ENCODE measurements around the gene TNRC18. TPM values are rescaled to one million over a fixed set of nuclear protein-coding genes. Genes with fewer than 3 reads are reported as not detected.
A peak's percentile ranks its signal among the peaks of the same experiment; 100 is the strongest.

The TNRC18 gene
- total and polyA plus RNA-seq, 12 donors = 10.1 to 42.3 (median 30.3) TPM

DNA sequence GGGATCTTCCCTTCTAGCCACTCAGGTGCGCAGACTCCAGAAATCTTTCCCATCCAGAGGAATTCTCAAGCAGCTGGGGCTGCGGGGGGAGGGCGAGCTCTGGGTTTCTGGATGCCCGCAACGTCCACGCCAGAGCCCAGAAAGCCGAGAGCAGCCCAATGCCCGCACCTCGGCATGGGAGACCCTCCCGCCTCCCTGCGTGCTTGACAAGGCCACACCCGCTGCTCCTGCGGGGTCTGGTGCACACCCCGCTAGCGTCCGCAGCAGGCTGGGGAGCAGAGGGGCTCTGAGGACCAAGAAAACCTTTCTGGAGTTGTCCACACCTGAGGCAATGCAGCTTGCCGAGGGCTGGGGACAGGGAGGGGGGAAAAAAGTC is 74.6 kb downstream of the TNRC18 start:
- TF ChIP-seq CTCF (IDR thresholded peaks at IDR 0.05) = no peak
- H3K36me3 ChIP-seq = peaks cover 12 to 99% (median 24%) of the 10 kb centered on the region in 9 donors
- peaks cover 0 to 13% (median 4%) of the 10 kb centered on the region in 9 donors for H3K4me1 ChIP-seq
- DNase-seq = no peak
- no peak overlapping the region for H3K4me3 ChIP-seq
- 90 to 91% methylated on average over 17 of the region's 17 CpGs for WGBS, 2 donors
- no peaks in the 10 kb centered on the region for H3K27me3 ChIP-seq
- ATAC-seq = no peak
- intact Hi-C loops (cut with DNase I) = no loop called here
- no peak overlapping the region for H3K27ac ChIP-seq
- H3K9me3 ChIP-seq = peaks cover 0 to 13% (median 8%) of the 10 kb centered on the region in 11 donors

DNA sequence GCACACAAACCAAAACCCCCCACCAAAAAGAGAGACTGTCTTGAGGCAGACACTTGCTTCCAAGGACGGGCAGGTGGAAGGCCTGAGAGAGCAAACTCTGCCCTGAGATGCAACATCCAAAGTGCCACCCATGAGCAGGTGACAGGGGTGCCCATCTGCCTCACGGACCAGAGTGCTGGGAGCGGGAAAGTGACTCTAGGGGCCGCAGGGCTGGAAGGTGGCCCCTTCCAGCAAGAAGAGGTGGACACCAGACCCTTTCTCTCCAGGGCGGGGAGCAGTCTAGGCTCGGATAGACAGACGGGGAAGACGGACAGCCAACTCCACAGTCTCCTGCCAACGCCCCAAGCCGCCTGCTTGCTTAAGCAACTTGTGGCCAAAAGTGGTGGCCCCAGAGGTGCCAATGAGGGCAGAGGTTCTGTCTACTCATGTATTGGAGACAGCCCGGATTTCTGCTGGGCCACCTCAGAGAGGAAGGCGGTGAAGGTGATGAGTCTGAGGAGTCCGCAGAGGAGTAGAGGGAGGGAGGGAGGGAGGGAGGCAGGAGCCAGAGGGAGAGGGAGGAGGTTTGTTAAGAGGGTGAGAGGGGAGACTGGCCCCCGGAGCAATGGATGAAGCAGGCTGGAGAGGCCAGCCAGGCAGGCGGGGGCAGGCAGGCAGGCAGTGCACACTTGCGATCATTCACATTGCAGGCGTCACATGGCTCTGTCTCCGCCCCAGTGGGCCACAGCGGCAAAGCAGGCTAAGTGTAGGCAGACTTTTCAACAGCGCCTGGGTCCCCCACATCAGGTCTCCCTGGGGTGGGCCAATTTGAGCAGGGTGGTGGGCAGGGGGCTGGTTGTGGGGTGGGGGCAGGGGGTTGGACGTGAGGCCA is 75.3 kb downstream of the TNRC18 start:
- peaks cover 0 to 19% (median 14%) of the 10 kb centered on the region in 11 donors for H3K9me3 ChIP-seq
- TF ChIP-seq CTCF (IDR thresholded peaks at IDR 0.05) = no peak
- intact Hi-C loops (cut with DNase I) = no loop called here
- H3K4me3 ChIP-seq = no peak overlapping the region
- 84 to 88% methylated on average over 21 of the region's 21 CpGs for WGBS, 2 donors
- peaks cover 0 to 8% (median 0%) of the 10 kb centered on the region in 9 donors for H3K4me1 ChIP-seq
- ATAC-seq (peak in 2 of 8 donors; percentile 14 to 39), DNase-seq (no peak)
- H3K27me3 ChIP-seq = no peaks in the 10 kb centered on the region
- peaks cover 16 to 99% (median 30%) of the 10 kb centered on the region in 9 donors for H3K36me3 ChIP-seq
- no peak overlapping the region for H3K27ac ChIP-seq

DNA sequence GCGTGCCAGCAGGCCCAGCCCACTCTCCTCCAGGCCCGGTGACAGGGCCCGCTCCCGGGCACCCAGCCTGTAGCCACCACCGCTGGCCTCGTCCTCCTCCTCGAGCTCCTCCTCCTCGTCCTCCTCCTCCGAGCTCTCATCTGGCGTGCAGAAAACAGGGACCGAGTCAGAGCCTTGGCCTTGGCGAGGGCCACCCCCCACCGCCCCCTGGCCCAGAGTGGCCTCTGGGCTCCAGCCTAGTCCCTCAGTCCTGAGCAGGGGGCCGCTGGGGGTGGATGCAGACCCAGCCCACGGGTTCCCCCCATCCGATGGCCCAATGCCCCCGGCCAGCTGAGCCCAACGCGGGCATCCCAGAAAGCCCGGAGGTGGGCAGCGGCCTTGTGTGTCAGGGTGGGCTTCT is 78.0 kb downstream of the TNRC18 start:
- H3K4me3 ChIP-seq = no peak overlapping the region
- ATAC-seq (no peak), DNase-seq (no peak)
- intact Hi-C loops (cut with DNase I) = no loop called here
- H3K27ac ChIP-seq = no peak overlapping the region
- H3K4me1 ChIP-seq = peaks cover 0 to 8% (median 0%) of the 10 kb centered on the region in 9 donors
- 96 to 97% methylated on average over 21 of the region's 21 CpGs for WGBS, 2 donors
- H3K27me3 ChIP-seq = no peaks in the 10 kb centered on the region
- peaks cover 0 to 46% (median 23%) of the 10 kb centered on the region in 11 donors for H3K9me3 ChIP-seq
- no peak for TF ChIP-seq CTCF (IDR thresholded peaks at IDR 0.05)
- peaks cover 16 to 99% (median 52%) of the 10 kb centered on the region in 9 donors for H3K36me3 ChIP-seq

DNA sequence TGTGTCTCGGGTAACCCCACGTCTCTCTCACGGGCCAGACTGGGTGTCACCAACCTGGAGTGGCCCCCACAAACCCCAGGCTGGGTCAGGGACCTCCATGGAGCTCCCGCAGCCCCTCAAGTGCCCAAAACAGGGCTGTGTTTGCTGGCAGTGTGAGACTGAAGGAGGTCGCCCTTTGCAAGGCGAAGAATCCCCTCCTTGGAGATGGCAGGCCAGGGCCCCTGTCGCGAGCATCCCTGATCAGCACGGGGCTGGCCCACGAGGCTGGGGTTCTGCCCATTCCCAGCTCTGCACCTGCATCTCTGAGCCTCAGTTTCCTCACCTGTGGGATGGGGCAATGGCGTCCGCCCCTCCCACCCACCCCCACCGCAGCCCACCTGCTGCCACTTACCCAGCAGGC is 78.5 kb downstream of the TNRC18 start:
- no peak for TF ChIP-seq CTCF (IDR thresholded peaks at IDR 0.05)
- H3K27ac ChIP-seq = no peak overlapping the region
- H3K4me3 ChIP-seq = no peak overlapping the region
- WGBS, 2 donors = 96 to 98% methylated on average over 13 of the region's 13 CpGs
- ATAC-seq = no peak
- intact Hi-C loops (cut with DNase I) = no loop called here
- H3K9me3 ChIP-seq = peaks cover 0 to 48% (median 23%) of the 10 kb centered on the region in 11 donors
- no peak for DNase-seq
- peaks cover 16 to 99% (median 56%) of the 10 kb centered on the region in 9 donors for H3K36me3 ChIP-seq
- H3K4me1 ChIP-seq = peaks cover 0 to 8% (median 0%) of the 10 kb centered on the region in 9 donors
- no peaks in the 10 kb centered on the region for H3K27me3 ChIP-seq
